ENCODE measurements around the gene ALDH4A1. TPM values are rescaled to one million over a fixed set of nuclear protein-coding genes. Genes with fewer than 3 reads are reported as not detected.

Gene ALDH4A1
- total and polyA plus RNA-seq, 4 donors, result 13.7 to 31.2 (median 23.5) TPM

GRCh38 chr1:18923756-18924211, 21.4 kb upstream of the ALDH4A1 start:
- H3K9me3 ChIP-seq (ENCODE audit: control insufficient read depth, insufficient read depth, low read length), result no peaks in the 10 kb centered on the region
- H3K4me3 ChIP-seq (ENCODE audit: low read depth, low read length), result no peak overlapping the region
- peaks cover 72% of the 10 kb centered on the region for H3K4me1 ChIP-seq (ENCODE audit: control insufficient read depth, insufficient read depth, low read length)
- H3K36me3 ChIP-seq (ENCODE audit: control insufficient read depth, insufficient read depth, low read length), result peaks cover 37% of the 10 kb centered on the region
- peak in 1 of 6 donors; percentile 56 for DNase-seq (ENCODE audit: low read depth in 4 of 6, low spot score in 6 of 6)
- no peaks in the 10 kb centered on the region for H3K27me3 ChIP-seq (ENCODE audit: control insufficient read depth, insufficient read depth, low read length)
- peak overlapping the region; percentile 52 for H3K27ac ChIP-seq (ENCODE audit: low read depth, low read length)
- 21% methylated on average over 13 of the region's 14 CpGs for WGBS (ENCODE audit: insufficient coverage)

GRCh38 chr1:18922848-18923755, 20.7 kb upstream of the ALDH4A1 start:
- H3K4me1 ChIP-seq (ENCODE audit: control insufficient read depth, insufficient read depth, low read length), result peaks cover 68% of the 10 kb centered on the region
- no peak for DNase-seq (ENCODE audit: low read depth in 4 of 6, low spot score in 6 of 6)
- 74% methylated on average over 13 of the region's 18 CpGs for whole genome bisulfite sequencing (ENCODE audit: insufficient coverage)
- H3K27ac ChIP-seq (ENCODE audit: low read depth, low read length), result peak overlapping the region; percentile 85
- H3K27me3 ChIP-seq (ENCODE audit: control insufficient read depth, insufficient read depth, low read length), result no peaks in the 10 kb centered on the region
- no peak overlapping the region for H3K4me3 ChIP-seq (ENCODE audit: low read depth, low read length)
- H3K36me3 ChIP-seq (ENCODE audit: control insufficient read depth, insufficient read depth, low read length), result peaks cover 40% of the 10 kb centered on the region
- no peaks in the 10 kb centered on the region for H3K9me3 ChIP-seq (ENCODE audit: control insufficient read depth, insufficient read depth, low read length)

DNA sequence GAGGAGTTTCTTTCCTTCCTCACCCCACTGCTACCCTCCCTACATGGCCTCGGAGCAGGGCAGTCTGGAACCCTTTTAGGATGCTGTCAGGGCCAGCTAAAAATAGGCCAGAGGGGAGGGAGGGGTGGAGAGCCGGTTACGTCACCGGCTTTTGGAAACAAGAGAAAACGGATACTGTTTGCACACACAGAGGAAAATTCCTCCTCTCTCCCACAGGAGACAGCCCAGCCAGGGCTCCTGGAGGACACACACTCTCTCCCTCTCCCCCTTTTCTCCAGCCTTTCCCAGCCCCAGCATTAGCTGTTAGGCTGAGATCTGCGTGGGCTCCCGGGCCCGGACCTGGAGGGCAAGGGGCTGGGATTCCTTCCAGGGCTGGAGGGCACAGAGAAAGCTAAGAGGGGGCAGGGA, 20.0 kb upstream of the ALDH4A1 start:
- H3K4me3 ChIP-seq (ENCODE audit: low read depth, low read length), result no peak overlapping the region
- DNase-seq (ENCODE audit: low read depth in 4 of 6, low spot score in 6 of 6), result peak in 1 of 6 donors; percentile 83

GRCh38 chr1:18921516-18922251, 19.3 kb upstream of the ALDH4A1 start:
- no peak overlapping the region for H3K4me3 ChIP-seq (ENCODE audit: low read depth, low read length)
- H3K4me1 ChIP-seq (ENCODE audit: control insufficient read depth, insufficient read depth, low read length), result peaks cover 54% of the 10 kb centered on the region
- peak overlapping the region; percentile 85 for H3K27ac ChIP-seq (ENCODE audit: low read depth, low read length)
- DNase-seq (ENCODE audit: low read depth in 4 of 6, low spot score in 6 of 6), result no peak
- no peaks in the 10 kb centered on the region for H3K27me3 ChIP-seq (ENCODE audit: control insufficient read depth, insufficient read depth, low read length)
- no peaks in the 10 kb centered on the region for H3K9me3 ChIP-seq (ENCODE audit: control insufficient read depth, insufficient read depth, low read length)
- 83% methylated on average over 8 of the region's 17 CpGs for WGBS (ENCODE audit: insufficient coverage)
- peaks cover 47% of the 10 kb centered on the region for H3K36me3 ChIP-seq (ENCODE audit: control insufficient read depth, insufficient read depth, low read length)

More for the DNA sequence above, 20.0 kb upstream of the ALDH4A1 start:
- H3K27ac ChIP-seq (ENCODE audit: low read depth, low read length), result peak overlapping the region; percentile 85
- H3K9me3 ChIP-seq (ENCODE audit: control insufficient read depth, insufficient read depth, low read length), result no peaks in the 10 kb centered on the region
- no peaks in the 10 kb centered on the region for H3K27me3 ChIP-seq (ENCODE audit: control insufficient read depth, insufficient read depth, low read length)
- H3K36me3 ChIP-seq (ENCODE audit: control insufficient read depth, insufficient read depth, low read length), result peaks cover 46% of the 10 kb centered on the region
- WGBS (ENCODE audit: insufficient coverage), result no CpG with 5 or more reads among the region's 8 CpGs
- H3K4me1 ChIP-seq (ENCODE audit: control insufficient read depth, insufficient read depth, low read length), result peaks cover 60% of the 10 kb centered on the region

GRCh38 chr1:18920931-18921330, 18.6 kb upstream of the ALDH4A1 start:
- no peaks in the 10 kb centered on the region for H3K9me3 ChIP-seq (ENCODE audit: control insufficient read depth, insufficient read depth, low read length)
- peaks cover 55% of the 10 kb centered on the region for H3K36me3 ChIP-seq (ENCODE audit: control insufficient read depth, insufficient read depth, low read length)
- H3K27me3 ChIP-seq (ENCODE audit: control insufficient read depth, insufficient read depth, low read length), result no peaks in the 10 kb centered on the region
- no peak for DNase-seq (ENCODE audit: low read depth in 4 of 6, low spot score in 6 of 6)
- WGBS (ENCODE audit: insufficient coverage), result 100% methylated on average over 4 of the region's 7 CpGs
- peaks cover 46% of the 10 kb centered on the region for H3K4me1 ChIP-seq (ENCODE audit: control insufficient read depth, insufficient read depth, low read length)
- no peak overlapping the region for H3K27ac ChIP-seq (ENCODE audit: low read depth, low read length)
- no peak overlapping the region for H3K4me3 ChIP-seq (ENCODE audit: low read depth, low read length)

DNA sequence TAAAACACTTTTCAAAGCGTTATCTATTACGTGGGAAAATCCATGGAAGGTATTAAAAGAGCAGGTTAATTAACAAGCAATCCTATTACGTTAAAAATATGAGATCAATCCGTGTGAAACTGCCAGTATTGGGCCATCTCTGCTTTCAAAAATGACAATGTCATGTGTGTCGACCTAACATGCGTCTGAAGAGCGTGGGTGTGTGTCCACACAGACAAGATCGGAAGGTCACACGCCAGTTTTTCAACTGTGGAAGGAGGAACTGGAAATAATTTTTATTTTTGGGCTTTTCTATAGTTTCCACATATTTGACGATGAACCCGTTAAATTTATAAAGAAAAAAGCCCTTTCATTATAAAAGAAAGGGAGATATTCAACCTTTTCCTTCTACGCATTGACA, 17.6 kb upstream of the ALDH4A1 start:
- H3K4me1 ChIP-seq (ENCODE audit: control insufficient read depth, insufficient read depth, low read length), result peaks cover 40% of the 10 kb centered on the region
- no peaks in the 10 kb centered on the region for H3K27me3 ChIP-seq (ENCODE audit: control insufficient read depth, insufficient read depth, low read length)
- peaks cover 62% of the 10 kb centered on the region for H3K36me3 ChIP-seq (ENCODE audit: control insufficient read depth, insufficient read depth, low read length)
- 92% methylated on average over 5 of the region's 12 CpGs for WGBS (ENCODE audit: insufficient coverage)
- no peak for DNase-seq (ENCODE audit: low read depth in 4 of 6, low spot score in 6 of 6)
- H3K4me3 ChIP-seq (ENCODE audit: low read depth, low read length), result no peak overlapping the region
- H3K9me3 ChIP-seq (ENCODE audit: control insufficient read depth, insufficient read depth, low read length), result no peaks in the 10 kb centered on the region
- H3K27ac ChIP-seq (ENCODE audit: low read depth, low read length), result no peak overlapping the region

DNA sequence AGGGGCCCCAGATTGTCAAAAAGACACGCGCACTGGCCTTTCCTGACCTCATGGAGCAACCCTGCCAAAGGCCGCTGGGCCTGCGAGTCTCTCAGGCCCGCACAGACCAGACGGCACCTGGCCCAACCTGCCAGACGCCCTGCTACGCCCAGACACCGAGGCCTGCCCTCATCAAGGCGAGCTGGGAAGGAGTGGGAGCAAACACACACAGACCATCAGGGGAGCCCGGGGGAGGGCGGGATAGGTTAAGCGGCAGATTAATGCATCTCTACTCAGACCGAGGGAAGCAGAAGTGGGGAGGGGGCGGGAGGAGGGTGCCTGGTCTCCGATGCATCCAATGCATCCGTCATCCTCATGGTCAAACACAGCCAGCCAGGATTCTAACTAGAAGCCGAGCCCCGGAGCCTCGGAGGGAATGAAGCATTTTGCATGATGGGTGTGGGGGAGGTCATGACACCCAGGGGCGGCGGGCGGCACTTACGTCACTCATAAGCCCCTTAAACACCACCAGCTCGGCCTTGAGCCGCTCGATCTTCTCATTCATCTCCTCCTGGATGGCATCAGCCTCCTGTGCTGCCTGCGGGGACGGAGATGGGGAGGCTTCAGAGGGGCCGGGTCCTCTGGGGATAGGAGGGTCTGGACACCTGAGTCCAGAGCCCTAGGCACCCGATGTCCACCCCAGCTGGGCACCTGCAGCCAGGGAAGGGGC, 17.0 kb upstream of the ALDH4A1 start:
- H3K4me1 ChIP-seq (ENCODE audit: control insufficient read depth, insufficient read depth, low read length), result peaks cover 35% of the 10 kb centered on the region
- H3K27ac ChIP-seq (ENCODE audit: low read depth, low read length), result no peak overlapping the region
- peaks cover 66% of the 10 kb centered on the region for H3K36me3 ChIP-seq (ENCODE audit: control insufficient read depth, insufficient read depth, low read length)
- no peaks in the 10 kb centered on the region for H3K9me3 ChIP-seq (ENCODE audit: control insufficient read depth, insufficient read depth, low read length)
- H3K4me3 ChIP-seq (ENCODE audit: low read depth, low read length), result no peak overlapping the region
- DNase-seq (ENCODE audit: low read depth in 4 of 6, low spot score in 6 of 6), result no peak
- WGBS (ENCODE audit: insufficient coverage), result 80% methylated on average over 13 of the region's 31 CpGs
- no peaks in the 10 kb centered on the region for H3K27me3 ChIP-seq (ENCODE audit: control insufficient read depth, insufficient read depth, low read length)

GRCh38 chr1:18918417-18918816, 16.1 kb upstream of the ALDH4A1 start:
- peaks cover 70% of the 10 kb centered on the region for H3K36me3 ChIP-seq (ENCODE audit: control insufficient read depth, insufficient read depth, low read length)

DNA sequence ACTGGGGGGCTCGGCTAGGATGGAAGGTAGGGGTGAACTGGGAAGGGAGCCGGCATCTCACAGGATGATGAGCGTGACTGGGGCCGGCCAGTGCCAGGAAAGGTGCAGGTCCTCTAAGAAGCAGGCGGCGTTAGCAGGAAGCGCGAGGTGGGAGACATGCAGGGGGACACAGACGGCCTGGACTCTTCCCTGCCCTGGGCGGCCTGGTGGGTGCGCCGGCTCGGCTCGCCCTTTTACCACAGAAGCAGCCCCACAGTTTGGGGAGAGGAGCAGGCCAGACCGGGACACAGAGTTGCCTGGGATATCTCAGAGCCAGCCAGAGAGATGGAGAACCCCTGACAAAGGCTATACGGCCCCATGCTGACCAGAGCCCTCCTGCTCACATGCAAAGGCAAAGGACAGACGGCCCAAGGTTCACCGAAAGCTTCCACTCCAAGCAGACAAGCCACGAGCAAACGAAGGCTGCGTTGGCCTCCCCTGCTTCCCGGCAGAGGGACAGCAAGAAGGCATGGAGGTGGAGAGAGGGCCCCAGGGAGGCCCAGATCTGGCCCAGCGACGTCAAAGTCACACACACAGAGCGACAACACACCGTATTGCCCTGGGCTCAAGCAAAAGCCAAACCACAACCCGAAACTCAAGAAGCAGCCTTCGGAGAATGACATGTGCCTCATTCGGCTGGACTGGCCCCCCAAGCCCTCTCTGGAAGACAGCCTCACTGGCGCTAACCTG, 14.9 kb upstream of the ALDH4A1 start:
- Histone ChIP-seq H3K36me3 (ENCODE audit: control insufficient read depth, insufficient read depth, low read length) (peaks cover 73% of the 10 kb centered on the region), H3K4me3 (ENCODE audit: low read depth, low read length) (no peak overlapping the region), H3K27ac (ENCODE audit: low read depth, low read length) (no peak overlapping the region), H3K4me1 (ENCODE audit: control insufficient read depth, insufficient read depth, low read length) (peaks cover 26% of the 10 kb centered on the region), H3K27me3 (ENCODE audit: control insufficient read depth, insufficient read depth, low read length) (no peaks in the 10 kb centered on the region), H3K9me3 (ENCODE audit: control insufficient read depth, insufficient read depth, low read length) (no peaks in the 10 kb centered on the region)
- WGBS (ENCODE audit: insufficient coverage), result 87% methylated on average over 28 of the region's 30 CpGs
- no peak for DNase-seq (ENCODE audit: low read depth in 4 of 6, low spot score in 6 of 6)

More at GRCh38 chr1:18918417-18918816, 16.1 kb upstream of the ALDH4A1 start:
- Histone ChIP-seq H3K27me3 (ENCODE audit: control insufficient read depth, insufficient read depth, low read length) (no peaks in the 10 kb centered on the region), H3K4me1 (ENCODE audit: control insufficient read depth, insufficient read depth, low read length) (peaks cover 32% of the 10 kb centered on the region), H3K4me3 (ENCODE audit: low read depth, low read length) (no peak overlapping the region), H3K27ac (ENCODE audit: low read depth, low read length) (no peak overlapping the region), H3K9me3 (ENCODE audit: control insufficient read depth, insufficient read depth, low read length) (no peaks in the 10 kb centered on the region)
- no peak for DNase-seq (ENCODE audit: low read depth in 4 of 6, low spot score in 6 of 6)
- 89% methylated on average over 14 of the region's 14 CpGs for WGBS (ENCODE audit: insufficient coverage)
